HG02571 (cell line): ENCODE results near the gene ABCA1.
A peak's percentile ranks its signal among the peaks of the same experiment; 100 is the strongest.
"Not testable (repeated sequence)": the region's sequence is repeated elsewhere in the genome, so short reads cannot be mapped to it uniquely, and the experiment has no call there.

Experiments
- ATAC-seq: cut with Tn5 transposase; IDR thresholded peaks from one replicate; pipeline ENCODE4 v1.9.1; 2021; ENCODE audit warnings: mild to moderate bottlenecking, moderate library complexity; ENCODE audit not compliant: unreplicated experiment

The ABCA1 gene

GRCh38 chr9:104875320-104875719 is 52.6 kb downstream of the ABCA1 start:
- ATAC-seq = no peak

- ATAC-seq = no peak
These were observed 54.5 kb downstream of the ABCA1 start for GRCh38 chr9:104873489-104873850.

GRCh38 chr9:104872656-104873488 is 55.1 kb downstream of the ABCA1 start:
- no peak for ATAC-seq

- ATAC-seq = no peak
These were observed 55.9 kb downstream of the ABCA1 start for GRCh38 chr9:104871961-104872527.

- ATAC-seq = no peak
These were observed 58.1 kb downstream of the ABCA1 start for GRCh38 chr9:104869811-104870210.

- peak; percentile 84 for ATAC-seq
These were observed 59.1 kb downstream of the ABCA1 start for GRCh38 chr9:104868687-104869404.

GRCh38 chr9:104868303-104868686 is 59.7 kb downstream of the ABCA1 start:
- ATAC-seq = no peak

- no peak for ATAC-seq
These were observed 61.8 kb downstream of the ABCA1 start for GRCh38 chr9:104866191-104866590.

GRCh38 chr9:104864675-104865104 is 63.3 kb downstream of the ABCA1 start:
- ATAC-seq = no peak

- ATAC-seq = peak; percentile 81
These were observed 64.6 kb downstream of the ABCA1 start for GRCh38 chr9:104863180-104863883.

GRCh38 chr9:104861397-104861796 is 66.6 kb downstream of the ABCA1 start:
- no peak for ATAC-seq

- ATAC-seq = no peak
These were observed 67.7 kb downstream of the ABCA1 start for GRCh38 chr9:104860263-104860662.

- no peak for ATAC-seq
These were observed 69.1 kb downstream of the ABCA1 start for GRCh38 chr9:104858846-104859245.

- no peak for ATAC-seq
These were observed 69.7 kb downstream of the ABCA1 start for GRCh38 chr9:104858271-104858670.

GRCh38 chr9:104856413-104856941 is 71.5 kb downstream of the ABCA1 start:
- ATAC-seq = no peak

- ATAC-seq = no peak
These were observed 72.1 kb downstream of the ABCA1 start for GRCh38 chr9:104855807-104856206.

- not testable (repeated sequence) for ATAC-seq
These were observed 72.7 kb downstream of the ABCA1 start for GRCh38 chr9:104855258-104855657.

GRCh38 chr9:104854613-104855012 is 73.3 kb downstream of the ABCA1 start:
- no peak for ATAC-seq

GRCh38 chr9:104853683-104854082 is 74.3 kb downstream of the ABCA1 start:
- no peak for ATAC-seq

- ATAC-seq = no peak
These were observed 74.8 kb downstream of the ABCA1 start for GRCh38 chr9:104853159-104853558.

- ATAC-seq = no peak
These were observed 76.4 kb downstream of the ABCA1 start for GRCh38 chr9:104851546-104851920.
